Myocyte (in vitro differentiated cells): ENCODE data around the gene QPRT. TPM values are rescaled to one million over a fixed set of nuclear protein-coding genes. Genes with fewer than 3 reads are reported as not detected.
"Not testable (repeated sequence)": the region's sequence is repeated elsewhere in the genome, so short reads cannot be mapped to it uniquely, and the experiment has no call there.

Experiments
- DNase-seq: peaks from one replicate; pipeline ENCODE4 v3.0.0-alpha.2; 2012; ENCODE audit warnings: low read depth
- polyA plus RNA-seq: library from polyadenylated mRNA; unstranded; fragments of >200 nt; gene quantifications from one replicate; pipeline ENCODE4 v1.2.1, GENCODE V29; 2012; ENCODE audit warnings: missing spikeins
- total RNA-seq: library from RNA; depleted of rRNA; stranded (reverse); fragments of >200 nt; gene quantifications from 2 replicates; pipeline ENCODE4 v1.2.3, GENCODE V29; 2014

The QPRT gene
- total RNA-seq: 20.7 and 31.0 TPM in 2 replicates
- 8.2 TPM for polyA plus RNA-seq

DNA sequence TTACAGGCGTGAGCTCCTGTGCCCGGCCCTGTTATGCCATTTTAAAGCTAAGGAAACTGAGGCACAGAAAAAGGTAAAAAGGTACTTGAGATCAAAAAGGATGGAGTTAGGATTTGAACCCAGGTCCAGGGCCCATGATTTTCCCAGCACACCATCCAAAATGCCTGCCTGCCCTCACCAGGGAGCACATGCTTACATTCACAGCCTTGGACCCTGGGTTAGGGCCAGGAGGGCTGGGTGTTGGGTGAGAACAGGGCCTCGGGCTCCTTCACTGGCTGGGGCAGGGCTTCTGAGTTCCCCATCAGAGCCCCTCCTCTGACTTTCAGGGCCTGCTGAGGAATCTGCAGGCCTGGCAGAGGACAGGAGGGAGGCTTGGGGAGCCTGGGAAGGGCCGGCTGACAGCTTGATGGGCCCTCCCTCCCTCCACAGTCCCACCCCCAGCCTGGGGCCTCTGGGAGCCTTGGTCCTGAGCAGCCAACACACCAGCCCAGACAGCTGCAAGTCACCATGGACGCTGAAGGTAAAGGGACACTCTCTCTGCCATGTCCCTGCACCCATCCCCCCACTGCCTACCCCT is at the start of gene QPRT:
TSS of gene QPRT (plus strand) at position 490 of the 577 bp plus-strand sequence. CDS start at position 508, 18 bp downstream.
- DNase-seq: peak; percentile 73

GRCh38 chr16:29629318-29629717 is 49.7 kb upstream of the QPRT start:
- not testable (repeated sequence) for DNase-seq

DNA sequence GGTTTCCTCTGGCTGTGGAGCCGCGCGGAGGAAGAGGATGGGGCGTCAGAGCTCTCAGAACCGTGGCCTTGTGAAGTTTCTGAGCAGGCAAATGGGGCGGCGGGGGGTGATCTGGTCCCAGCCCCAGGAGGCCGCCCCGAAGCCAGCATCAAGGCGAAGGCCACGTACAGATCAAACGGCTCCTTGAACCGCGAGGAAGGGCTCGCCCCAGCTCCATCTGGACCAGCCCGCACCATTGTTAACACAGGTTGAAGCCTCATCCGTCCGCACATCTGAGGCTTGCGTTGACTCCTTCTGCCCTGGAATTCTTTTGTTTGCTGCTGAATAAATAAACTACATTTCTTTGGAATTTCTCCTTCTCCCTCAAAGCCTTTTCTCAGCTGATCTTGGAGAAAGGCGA is 47.3 kb upstream of the QPRT start:
- not testable (repeated sequence) for DNase-seq

DNA sequence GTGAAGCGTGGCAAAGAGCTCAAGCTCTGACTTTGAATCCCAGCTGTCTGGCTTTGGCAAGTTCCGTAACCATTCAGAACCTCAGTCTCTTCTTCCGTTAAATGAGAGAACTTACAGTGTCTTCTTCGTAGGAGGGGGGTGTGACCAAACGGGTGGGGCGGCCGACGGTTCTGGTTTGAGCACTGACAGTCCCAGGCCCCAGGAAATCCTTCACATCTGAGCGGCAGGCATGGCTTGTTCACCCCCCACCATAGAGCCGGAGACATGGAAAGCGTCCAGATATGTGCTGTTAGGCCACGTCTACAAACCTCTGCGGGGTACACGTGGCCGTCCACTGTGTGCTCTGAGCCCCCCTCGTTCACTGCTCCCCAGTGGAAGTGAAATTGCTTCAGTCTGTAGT is 43.1 kb upstream of the QPRT start:
- not testable (repeated sequence) for DNase-seq

GRCh38 chr16:29636368-29636767 is 42.6 kb upstream of the QPRT start:
- not testable (repeated sequence) for DNase-seq

DNA sequence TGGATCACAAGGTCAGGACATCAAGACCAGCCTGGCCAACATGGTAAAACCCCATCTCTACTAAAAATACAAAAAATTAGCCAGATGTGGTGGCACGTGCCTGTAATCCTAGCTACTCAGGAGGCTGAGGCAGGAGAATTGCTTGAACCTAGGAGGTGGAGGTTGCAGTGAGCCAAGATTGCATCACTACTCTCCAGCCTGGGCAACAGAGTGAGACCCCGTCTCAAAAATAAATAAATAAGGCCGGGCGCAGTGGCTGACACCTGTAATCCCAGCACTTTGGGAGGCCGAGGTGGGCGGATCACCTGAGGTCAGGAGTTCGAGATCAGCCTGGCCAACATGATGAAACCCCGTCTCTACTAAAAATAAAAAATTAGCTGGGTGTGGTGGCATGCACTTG is 40.2 kb upstream of the QPRT start:
- DNase-seq: not testable (repeated sequence)

- DNase-seq: peak; percentile 36
These were observed 37.4 kb upstream of the QPRT start for GRCh38 chr16:29641561-29641960.

DNA sequence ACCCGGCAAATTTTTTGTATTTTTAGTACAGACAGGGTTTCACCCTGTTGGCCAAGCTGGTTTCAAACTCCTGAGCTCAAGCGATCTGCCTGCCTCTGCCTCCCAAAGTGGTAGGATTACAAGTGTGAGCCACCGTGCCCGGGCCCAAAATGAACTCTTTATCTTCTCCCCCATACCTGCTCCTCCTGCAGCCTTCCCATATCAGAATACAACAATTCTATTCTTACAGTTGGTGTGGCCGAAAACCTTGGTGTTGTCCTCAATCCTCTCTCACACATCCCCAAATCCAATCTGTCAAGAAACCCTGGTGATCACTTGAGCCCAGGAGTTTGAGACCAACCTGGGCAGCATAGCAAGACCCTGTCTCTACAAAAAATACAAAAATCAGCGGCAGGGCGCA is 35.4 kb upstream of the QPRT start:
- DNase-seq: no peak

- no peak for DNase-seq
These were observed 34.6 kb upstream of the QPRT start for GRCh38 chr16:29644338-29644857.

DNA sequence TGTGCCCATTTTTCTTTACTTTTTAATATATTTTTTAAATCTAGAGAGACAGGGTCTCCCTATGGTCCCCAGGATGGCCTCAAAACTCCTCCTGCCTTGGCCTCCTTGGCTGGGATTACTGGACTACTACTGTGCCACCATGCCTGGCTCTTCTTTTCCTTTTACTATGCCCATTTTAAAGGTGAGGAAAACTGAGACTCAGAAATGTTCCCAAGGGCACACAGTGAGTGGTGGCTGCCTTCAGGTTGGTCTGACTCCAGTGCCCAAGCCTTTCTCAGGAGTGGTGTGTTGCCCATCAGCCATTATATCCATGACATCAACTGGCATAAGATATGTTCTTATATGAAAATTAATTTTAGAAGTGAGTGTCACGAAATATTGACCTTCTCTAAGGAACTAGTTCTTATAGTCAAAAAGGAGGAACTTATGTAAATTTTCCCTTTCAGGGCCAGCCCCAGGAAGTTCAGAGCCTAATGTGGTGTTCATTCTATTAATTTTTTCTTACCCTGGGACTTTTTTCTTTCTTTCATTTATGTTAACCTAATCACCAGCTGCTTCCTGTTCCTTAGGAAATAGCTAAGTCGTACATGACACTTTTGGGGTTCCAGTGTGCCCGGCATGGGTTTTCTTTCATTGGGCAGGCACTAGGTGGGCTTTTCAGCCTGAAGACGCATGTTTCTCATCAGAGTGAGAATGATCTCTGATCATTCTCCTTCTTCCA is 33.8 kb upstream of the QPRT start:
- no peak for DNase-seq

GRCh38 chr16:29645694-29646187 is 33.2 kb upstream of the QPRT start:
- DNase-seq: peak; percentile 17

DNA sequence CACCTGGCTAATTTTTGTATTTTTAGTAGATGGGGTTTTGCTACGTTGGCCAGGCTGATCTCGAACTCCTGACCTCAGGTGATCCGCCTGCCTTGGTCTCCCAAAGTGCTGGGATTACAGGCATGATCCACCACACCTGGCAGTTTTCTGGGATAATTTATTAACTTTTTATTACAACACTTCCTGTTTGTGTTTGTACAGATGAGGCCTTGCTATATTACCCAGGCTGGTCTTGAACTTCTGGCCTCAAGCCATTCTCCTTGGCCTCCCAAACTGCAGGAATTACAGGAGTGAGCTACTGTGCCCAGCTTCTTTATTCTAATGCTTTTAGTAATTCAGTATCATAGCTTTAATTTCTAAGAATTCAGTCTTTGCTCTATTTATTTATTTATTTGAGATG is 32.0 kb upstream of the QPRT start:
- DNase-seq: no peak

- DNase-seq: no peak
These were observed 29.1 kb upstream of the QPRT start for GRCh38 chr16:29649588-29650494.

- no peak for DNase-seq
These were observed 28.2 kb upstream of the QPRT start for GRCh38 chr16:29650771-29651170.

DNA sequence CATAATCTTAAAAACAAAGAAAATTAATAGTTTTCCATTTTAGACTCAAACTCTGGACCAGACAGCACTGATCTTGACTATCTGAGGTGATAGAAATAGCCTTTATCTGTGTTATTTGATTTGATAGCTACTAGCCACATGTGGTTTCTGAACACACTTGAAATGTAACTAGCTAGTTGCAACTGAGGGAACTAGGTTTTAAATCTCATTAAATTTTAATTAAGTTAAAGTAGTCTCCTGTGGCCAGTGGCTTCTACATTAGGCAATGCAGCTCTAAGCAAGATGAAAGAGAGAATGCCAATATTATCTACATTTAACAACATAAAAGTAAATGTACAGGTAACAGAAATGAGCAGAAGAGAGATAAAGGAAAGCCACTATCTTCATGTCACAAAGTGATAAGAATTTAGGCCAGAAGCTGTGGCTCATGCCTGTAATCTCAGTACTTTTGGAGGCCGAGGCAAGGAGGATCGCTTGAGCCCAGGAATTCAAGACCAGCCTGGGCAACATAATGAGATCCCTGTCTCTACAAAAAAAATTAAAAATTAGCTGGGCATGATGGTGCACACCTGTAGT is 27.1 kb upstream of the QPRT start:
- no peak for DNase-seq

DNA sequence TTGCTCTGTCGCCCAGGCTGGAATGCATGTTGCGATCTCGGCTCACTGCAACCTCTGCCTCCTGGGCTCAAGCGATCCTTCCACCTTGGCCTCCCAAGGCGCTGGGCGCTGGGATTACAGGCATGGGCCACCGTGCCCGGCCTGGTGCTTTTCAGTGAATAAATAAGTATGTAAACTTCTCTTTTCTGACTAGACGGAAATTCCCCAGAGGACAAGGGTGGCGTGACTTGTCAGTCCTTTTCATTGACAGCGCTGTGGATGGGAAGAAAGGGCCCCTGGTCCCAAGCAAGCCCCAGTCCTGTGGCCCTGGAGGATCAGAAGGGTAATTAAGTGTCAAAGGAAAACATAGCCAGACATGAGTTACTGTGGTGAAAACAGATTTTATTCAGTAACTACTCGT is 25.5 kb upstream of the QPRT start:
- DNase-seq: no peak

- DNase-seq: not testable (repeated sequence)
These were observed 25.1 kb upstream of the QPRT start for GRCh38 chr16:29653890-29654289.

DNA sequence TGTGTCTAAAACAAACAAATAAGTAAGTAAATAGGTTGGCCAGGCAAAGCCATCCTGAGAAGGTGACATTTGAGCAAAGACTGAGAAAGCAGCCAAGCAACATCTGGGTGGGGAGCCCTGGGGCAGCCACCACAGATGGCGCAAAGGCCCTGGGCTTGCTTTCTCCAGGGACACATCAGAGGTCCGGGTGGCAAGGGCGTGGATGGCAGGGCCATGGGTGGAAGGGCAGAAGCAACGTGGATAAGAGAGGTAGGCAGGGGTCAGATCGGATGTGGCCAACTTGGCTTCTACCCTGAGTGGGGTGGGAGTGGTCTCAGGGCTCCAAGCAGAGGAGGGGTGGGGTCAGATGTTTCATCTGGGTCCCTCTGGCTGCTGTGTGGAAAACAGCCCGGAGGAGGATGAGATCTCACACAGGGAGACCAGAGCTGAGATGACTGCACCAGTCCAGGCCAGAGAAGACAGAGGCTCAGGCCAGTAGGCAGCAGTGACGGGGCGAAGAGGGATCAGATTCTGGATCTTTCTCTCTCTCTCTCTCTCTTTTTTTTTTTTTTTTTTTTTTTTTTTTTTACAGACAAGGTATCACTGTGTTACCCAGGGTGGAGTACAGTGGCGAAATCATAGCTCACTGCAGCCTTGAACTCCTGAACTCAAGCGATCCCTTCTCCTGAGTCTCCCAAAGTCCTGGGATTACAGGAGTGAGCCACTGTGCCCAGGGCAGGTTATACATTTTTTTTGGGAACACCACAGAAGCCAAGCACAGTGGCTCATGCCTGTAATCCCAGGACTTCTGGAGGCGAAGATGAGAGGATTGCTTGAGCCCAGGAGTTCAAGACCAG is 22.1 kb upstream of the QPRT start:
- DNase-seq: no peak

DNA sequence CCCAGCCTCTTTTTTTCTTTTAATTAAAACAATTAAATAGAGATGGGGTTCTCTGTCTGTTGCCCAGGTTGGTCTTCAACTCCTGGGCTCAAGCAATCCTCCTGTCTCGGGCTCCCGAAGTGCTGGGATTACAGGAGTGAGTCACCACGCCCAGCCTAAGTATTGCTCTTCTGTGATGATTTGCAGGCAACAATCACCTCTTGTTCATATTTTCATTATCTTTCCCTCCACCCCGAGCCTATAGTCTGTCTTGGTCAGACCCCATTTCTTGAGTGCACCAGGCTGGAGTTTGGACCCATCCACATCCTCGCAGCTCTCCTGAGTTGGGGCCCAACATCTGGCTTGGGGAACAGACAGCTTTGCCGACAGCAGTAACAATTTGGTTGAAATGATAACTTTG is 20.3 kb upstream of the QPRT start:
- DNase-seq: no peak

DNA sequence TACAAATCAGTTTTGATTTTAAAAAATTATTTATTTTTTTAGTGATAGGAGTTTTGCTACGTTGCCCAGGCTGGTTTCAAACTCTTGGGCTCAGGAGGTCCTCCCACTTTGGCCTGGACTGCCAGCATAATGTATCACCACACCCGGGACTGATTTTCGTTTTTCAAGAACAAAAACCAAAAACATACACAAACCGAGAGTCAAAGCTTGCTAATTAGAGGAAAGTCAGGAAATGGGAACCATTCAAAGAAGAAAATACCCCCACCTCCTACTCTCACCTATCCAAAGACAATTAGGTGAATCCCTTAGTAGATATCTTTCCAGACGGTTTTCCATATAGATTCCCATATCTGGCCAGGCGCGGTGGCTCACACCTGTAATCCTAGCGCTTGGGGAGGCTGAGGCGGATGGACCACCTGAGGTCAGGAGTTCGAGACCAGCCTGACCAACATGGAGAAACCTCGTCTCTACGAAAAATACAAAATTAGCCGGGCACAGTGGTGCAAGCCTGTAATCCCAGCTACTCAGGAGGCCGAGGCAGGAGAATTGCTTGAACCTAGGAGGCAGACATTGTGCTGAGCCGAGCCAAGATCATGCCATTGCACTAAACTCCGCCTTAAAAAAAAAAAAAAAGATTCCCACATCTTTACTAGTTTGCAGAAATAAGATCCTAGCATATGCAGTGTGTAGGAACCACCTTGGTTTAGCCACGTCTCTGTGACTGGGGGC is 16.8 kb upstream of the QPRT start:
- DNase-seq: no peak
